K562 (cell line): Measurements from ENCODE around the gene GPR15LG. TPM values are rescaled to one million over a fixed set of nuclear protein-coding genes. Genes with fewer than 3 reads are reported as not detected.

Source experiments
- ATAC-seq: fragments of 200-7000 bp; cut with Tn5 transposase; 3 replicates; pipeline ENCODE4 v1.9.1; 2020; ENCODE audit warnings: moderate library complexity
- BruUV-seq: library from RNA; stranded (reverse); fragments of 400-500 nt; replicated peaks from 2 replicates; lab custom pipeline; 2021; lab: Mats Ljungman, UMichigan
- CTCF ChIA-PET: fragments of 300-600 bp; formaldehyde crosslinking; extraction: SDS; loops from one replicate; lab custom pipeline; 2021; ENCODE audit warnings: low intra/inter-chr PET ratio; lab: Yijun Ruan, JAX
- POLR2A ChIA-PET: fragments of 300-600, 350-650 bp; sonication (Branson Sonifier 250); formaldehyde crosslinking; extraction: SDS; loops from one replicate; lab custom pipeline; 2021; ENCODE audit warnings: antibody characterized with exemption, inconsistent platforms; lab: Yijun Ruan, JAX
- DNase-seq, 4 experiments: peaks; one replicate each; pipeline versions ENCODE4 v3.0.0 to v3.0.0-alpha.2; 2011 to 2018; ENCODE audit warnings: low spot score in 3 of 4, mixed read lengths in 3 of 4; ENCODE audit errors: extremely low read depth in 1 of 4
- FAIRE-seq: peaks from 2 replicates; lab custom pipeline; 2011; peaks lifted over from hg19 to GRCh38; lab: Jason Lieb, UNC
- H2AFZ ChIP-seq: 2 replicates; pipeline ENCODE4 v1.6.0; 2011; ENCODE audit warnings: low read depth, low read length, control low read depth, inconsistent platforms
- H3K27ac ChIP-seq: fragments of 200-600 bp; 3 replicates; pipeline ENCODE4 v1.8.0; 2011; ENCODE audit warnings: low read depth, mild to moderate bottlenecking, control low read depth, inconsistent platforms, low read length, moderate library complexity, mixed read lengths; ENCODE audit errors: extremely low read depth
- H3K27me3 ChIP-seq, 2 experiments: fragments of 300-600 bp in 1 of 2; 2 replicates in 1 of 2; 3 replicates in 1 of 2; pipeline versions ENCODE4 v1.6.0 to v1.8.0; 2011; ENCODE audit warnings: inconsistent platforms in 2 of 2, low read length in 2 of 2, mild to moderate bottlenecking in 1 of 2, mixed read lengths in 1 of 2, moderate library complexity in 1 of 2; ENCODE audit not compliant: control insufficient read depth in 2 of 2, insufficient read depth in 2 of 2
- H3K36me3 ChIP-seq: fragments of 300-600 bp; 3 replicates; pipeline ENCODE4 v1.8.0; 2011; ENCODE audit warnings: mild to moderate bottlenecking, low read length, inconsistent platforms; ENCODE audit not compliant: control insufficient read depth, insufficient read depth
- H3K4me1 ChIP-seq, 2 experiments: fragments of 200-600 bp in 1 of 2; replicated peaks in 1 of 2; 2 replicates in 1 of 2; 3 replicates in 1 of 2; pipeline versions ENCODE4 v1.5.1 to v1.8.0; 2011; ENCODE audit warnings: inconsistent platforms in 2 of 2, low read length in 2 of 2, mild to moderate bottlenecking in 1 of 2, mixed read lengths in 1 of 2, moderate library complexity in 1 of 2; ENCODE audit not compliant: control insufficient read depth in 2 of 2, insufficient read depth in 2 of 2
- H3K4me2 ChIP-seq: 2 replicates; pipeline ENCODE4 v1.6.1; 2011; ENCODE audit warnings: low read length, control low read depth, inconsistent platforms, mixed read lengths; ENCODE audit not compliant: insufficient read depth
- H3K4me3 ChIP-seq: fragments of 200-600 bp; sonication (generic), shearing (Covaris generic); 2 replicates; pipeline ENCODE4 v1.5.1; 2016; ENCODE audit warnings: control low read depth, inconsistent platforms
- H3K79me2 ChIP-seq: fragments of 200-600 bp; 3 replicates; pipeline ENCODE4 v1.8.0; 2011; ENCODE audit warnings: low read length, inconsistent platforms; ENCODE audit not compliant: control insufficient read depth, insufficient read depth
- H3K9ac ChIP-seq, 2 experiments: 2 replicates each; pipeline versions ENCODE4 v1.6.0 to v1.6.1; 2011; ENCODE audit warnings: low read depth in 2 of 2, low read length in 2 of 2, control low read depth in 1 of 2, inconsistent platforms in 1 of 2, mild to moderate bottlenecking in 1 of 2, mixed read lengths in 1 of 2; ENCODE audit not compliant: insufficient read depth in 1 of 2
- H3K9me1 ChIP-seq: one replicate; pipeline ENCODE4 v1.6.0; 2011; ENCODE audit warnings: inconsistent platforms, mild to moderate bottlenecking, low read length, moderate library complexity; ENCODE audit not compliant: control insufficient read depth, insufficient read depth
- H3K9me3 ChIP-seq: replicated peaks from 2 replicates; pipeline ENCODE4 v1.5.1; 2011; ENCODE audit warnings: low read depth, low read length, inconsistent platforms; ENCODE audit not compliant: control insufficient read depth, insufficient read depth
- H4K20me1 ChIP-seq: replicated peaks from 2 replicates; pipeline ENCODE4 v1.6.1; 2011; ENCODE audit warnings: low read length, inconsistent platforms, mixed read lengths; ENCODE audit not compliant: control insufficient read depth, insufficient read depth
- ETV5 ChIP-seq: sonication (generic); formaldehyde crosslinking; IDR thresholded peaks from 2 replicates; pipeline ENCODE4 v1.4.0; 2020; ENCODE audit warnings: low read depth, mild to moderate bottlenecking, missing genetic modification reagents
- GABPB1 ChIP-seq: sonication (generic); formaldehyde crosslinking; IDR thresholded peaks from 2 replicates; pipeline ENCODE4 v1.8.0; 2022; ENCODE audit warnings: mild to moderate bottlenecking, missing genetic modification reagents
- RAD21 ChIP-seq, 2 experiments: fragments of 250-450 bp in 1 of 2; fragments of 450-650 bp in 1 of 2; sonication (Bioruptor Pico) in 1 of 2; formaldehyde crosslinking in 1 of 2; IDR thresholded peaks in 1 of 2; conservative IDR thresholded peaks in 1 of 2; 2 replicates each; pipeline versions ENCODE4 v1.4.0 to v1.8.0; 2020 to 2022; ENCODE audit warnings: mild to moderate bottlenecking in 2 of 2, moderate library complexity in 1 of 2
- TCFL5 ChIP-seq: fragments of 250-450 bp; sonication (Bioruptor Pico); conservative IDR thresholded peaks from 2 replicates; pipeline ENCODE4 v1.6.1; 2021; ENCODE audit warnings: mild to moderate bottlenecking, moderate library complexity, matching md5 sums
- WGBS: fragments of 100-300 bp; shearing (Covaris generic); methylation state at CpG from one replicate; pipeline ENCODE4 v1.1.6; 2016; ENCODE audit warnings: low coverage, mixed read lengths; ENCODE audit not compliant: insufficient coverage; ENCODE audit errors: missing lambda C conversion rate; 5-methylcytosine and 5-hydroxymethylcytosine counted together
- in situ Hi-C: fragments of 300-500 bp; cut with MboI; formaldehyde crosslinking; loops from 4 replicates; pipeline ENCODE4 v1.15.0; 2018; ENCODE audit warnings: inconsistent platforms, mixed read lengths
- intact Hi-C: fragments of 100-400 bp; cut with micrococcal nuclease; formaldehyde crosslinking; loops from 2 replicates; pipeline ENCODE4 v1.14.2; 2022
- polyA plus RNA-seq, 8 experiments: library from polyadenylated mRNA; depleted of rRNA in 4 of 8; stranded (reverse) in 5 of 8; unstranded in 3 of 8; fragments of >200 nt; fragmentation: Nextera tagmentation in 2 of 8; fragmentation: Illumina TruSeq in 1 of 8; extraction: Ambion mirVana in 2 of 8; extraction: Trizol in 1 of 8; gene quantifications; 2 replicates each; pipeline versions ENCODE4 v1.2.1 to v1.2.3, GENCODE V29; 2011 to 2014; ENCODE audit warnings: inconsistent platforms in 1 of 8, missing spikeins in 1 of 8
- total RNA-seq, 7 experiments: library from RNA; depleted of rRNA in 6 of 7; stranded (reverse); fragments of >200 nt in 6 of 7; fragmentation: Illumina TruSeq in 2 of 7; extraction: Trizol in 2 of 7; gene quantifications; 2 replicates each; pipeline versions ENCODE4 v1.2.1 to v1.2.3, GENCODE V29; 2011 to 2021; ENCODE audit warnings: low replicate concordance in 1 of 7
- TF ChIP-seq, protein P1 (sequence below): fragments of 200-800 bp; sonication (Bioruptor generic); IDR thresholded peaks from 2 replicates; pipeline ENCODE4 v1.6.1; 2017; ENCODE audit warnings: missing genetic modification characterization, missing compliant biosample characterization
- TF ChIP-seq, protein P2 (sequence below): fragments of 450-650 bp; IDR thresholded peaks from 2 replicates; pipeline ENCODE4 v1.6.1; 2017; ENCODE audit warnings: antibody characterized with exemption, mild to moderate bottlenecking
- TF ChIP-seq, protein P3 (sequence below), 3 experiments: IDR thresholded peaks in 2 of 3; conservative IDR thresholded peaks in 1 of 3; 2 replicates each; pipeline ENCODE4 v1.5.1; 2011 to 2012; ENCODE audit warnings: low read length in 3 of 3, mild to moderate bottlenecking in 3 of 3, control low read depth in 2 of 3, improper control_type of control experiment in 1 of 3, inconsistent platforms in 1 of 3, low read depth in 1 of 3, mixed read lengths in 1 of 3, moderate library complexity in 1 of 3; ENCODE audit not compliant: insufficient read depth in 2 of 3
- TF ChIP-seq, protein P4 (sequence below): fragments of 450-650 bp; formaldehyde crosslinking; IDR thresholded peaks from 2 replicates; pipeline ENCODE4 v1.4.0; 2022; ENCODE audit warnings: missing genetic modification characterization

Gene GPR15LG
- total and polyA plus RNA-seq, 9 of the 15 experiments (the other 6 are each of a cell fraction or from before 2014, with no cell fraction given), result 0.51 TPM; not detected in 8

DNA sequence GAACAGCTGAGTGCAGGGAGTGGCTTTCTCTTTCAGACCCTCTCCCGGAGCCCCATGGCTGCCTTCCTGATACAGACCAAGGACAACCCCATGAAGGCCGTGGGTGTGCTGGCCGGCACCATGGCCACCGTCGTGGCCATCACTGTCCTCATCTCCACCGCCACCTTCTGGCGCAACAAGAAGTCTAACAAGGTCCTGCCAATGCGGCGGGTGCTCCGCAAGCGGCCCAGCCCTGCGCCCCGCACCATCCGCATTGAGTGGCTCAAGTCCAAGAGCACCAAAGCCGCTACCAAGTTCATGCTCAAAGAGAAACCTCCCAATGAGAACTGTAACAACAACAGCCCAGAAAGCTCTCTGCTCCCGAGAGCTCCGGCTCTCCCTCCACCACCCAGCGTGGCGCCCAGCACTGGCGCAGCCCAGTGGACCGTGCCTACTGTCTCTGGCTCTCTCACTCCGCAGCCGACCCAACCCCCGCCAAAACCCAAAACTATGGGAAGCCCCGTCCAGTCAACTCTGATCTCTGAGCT is 40.5 kb downstream of the GPR15LG start:
- ChIA-PET CTCF (no interaction called here), POLR2A (interaction anchor here (0.6 to 1.4 kb wide), 3 partner anchors 65 to 240 kb away, joined by 3 to 4 read pairs (median 3); no protein-coding TSS in a partner anchor)
- in situ Hi-C loops (no loop called here), intact Hi-C loops (loop anchor here (1.0 kb wide), 2 partner anchors 88 to 323 kb away; no protein-coding TSS in a partner anchor)
- no peak overlapping the region for H3K27ac ChIP-seq
- ATAC-seq (peak; percentile 81), FAIRE-seq (peak; percentile 49), DNase-seq (peak in 1 of 4 experiments; percentile 44)
- peaks cover 6% of the 10 kb centered on the region; the same call in 1 of the 2 replicates for H4K20me1 ChIP-seq
- no peaks in the 10 kb centered on the region for H3K36me3 ChIP-seq
- TF ChIP-seq, protein P1, sequence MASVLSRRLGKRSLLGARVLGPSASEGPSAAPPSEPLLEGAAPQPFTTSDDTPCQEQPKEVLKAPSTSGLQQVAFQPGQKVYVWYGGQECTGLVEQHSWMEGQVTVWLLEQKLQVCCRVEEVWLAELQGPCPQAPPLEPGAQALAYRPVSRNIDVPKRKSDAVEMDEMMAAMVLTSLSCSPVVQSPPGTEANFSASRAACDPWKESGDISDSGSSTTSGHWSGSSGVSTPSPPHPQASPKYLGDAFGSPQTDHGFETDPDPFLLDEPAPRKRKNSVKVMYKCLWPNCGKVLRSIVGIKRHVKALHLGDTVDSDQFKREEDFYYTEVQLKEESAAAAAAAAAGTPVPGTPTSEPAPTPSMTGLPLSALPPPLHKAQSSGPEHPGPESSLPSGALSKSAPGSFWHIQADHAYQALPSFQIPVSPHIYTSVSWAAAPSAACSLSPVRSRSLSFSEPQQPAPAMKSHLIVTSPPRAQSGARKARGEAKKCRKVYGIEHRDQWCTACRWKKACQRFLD (CRISPR knock-in tag), result no peak
- peak in 1 of 2 experiments; percentile 28; a peak in 1 of 4 replicates for TF ChIP-seq RAD21 (CRISPR knock-in tag; conservative IDR thresholded peaks at IDR 0.05 in 1 of 2, IDR thresholded peaks at IDR 0.05 in 1 of 2)
- TF ChIP-seq, protein P2, sequence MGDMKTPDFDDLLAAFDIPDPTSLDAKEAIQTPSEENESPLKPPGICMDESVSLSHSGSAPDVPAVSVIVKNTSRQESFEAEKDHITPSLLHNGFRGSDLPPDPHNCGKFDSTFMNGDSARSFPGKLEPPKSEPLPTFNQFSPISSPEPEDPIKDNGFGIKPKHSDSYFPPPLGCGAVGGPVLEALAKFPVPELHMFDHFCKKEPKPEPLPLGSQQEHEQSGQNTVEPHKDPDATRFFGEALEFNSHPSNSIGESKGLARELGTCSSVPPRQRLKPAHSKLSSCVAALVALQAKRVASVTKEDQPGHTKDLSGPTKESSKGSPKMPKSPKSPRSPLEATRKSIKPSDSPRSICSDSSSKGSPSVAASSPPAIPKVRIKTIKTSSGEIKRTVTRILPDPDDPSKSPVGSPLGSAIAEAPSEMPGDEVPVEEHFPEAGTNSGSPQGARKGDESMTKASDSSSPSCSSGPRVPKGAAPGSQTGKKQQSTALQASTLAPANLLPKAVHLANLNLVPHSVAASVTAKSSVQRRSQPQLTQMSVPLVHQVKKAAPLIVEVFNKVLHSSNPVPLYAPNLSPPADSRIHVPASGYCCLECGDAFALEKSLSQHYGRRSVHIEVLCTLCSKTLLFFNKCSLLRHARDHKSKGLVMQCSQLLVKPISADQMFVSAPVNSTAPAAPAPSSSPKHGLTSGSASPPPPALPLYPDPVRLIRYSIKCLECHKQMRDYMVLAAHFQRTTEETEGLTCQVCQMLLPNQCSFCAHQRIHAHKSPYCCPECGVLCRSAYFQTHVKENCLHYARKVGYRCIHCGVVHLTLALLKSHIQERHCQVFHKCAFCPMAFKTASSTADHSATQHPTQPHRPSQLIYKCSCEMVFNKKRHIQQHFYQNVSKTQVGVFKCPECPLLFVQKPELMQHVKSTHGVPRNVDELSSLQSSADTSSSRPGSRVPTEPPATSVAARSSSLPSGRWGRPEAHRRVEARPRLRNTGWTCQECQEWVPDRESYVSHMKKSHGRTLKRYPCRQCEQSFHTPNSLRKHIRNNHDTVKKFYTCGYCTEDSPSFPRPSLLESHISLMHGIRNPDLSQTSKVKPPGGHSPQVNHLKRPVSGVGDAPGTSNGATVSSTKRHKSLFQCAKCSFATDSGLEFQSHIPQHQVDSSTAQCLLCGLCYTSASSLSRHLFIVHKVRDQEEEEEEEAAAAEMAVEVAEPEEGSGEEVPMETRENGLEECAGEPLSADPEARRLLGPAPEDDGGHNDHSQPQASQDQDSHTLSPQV, result no peak
- no peak for TF ChIP-seq GABPB1 (CRISPR knock-in tag)
- TF ChIP-seq TCFL5 (CRISPR knock-in tag), result no peak
- TF ChIP-seq, protein P3, sequence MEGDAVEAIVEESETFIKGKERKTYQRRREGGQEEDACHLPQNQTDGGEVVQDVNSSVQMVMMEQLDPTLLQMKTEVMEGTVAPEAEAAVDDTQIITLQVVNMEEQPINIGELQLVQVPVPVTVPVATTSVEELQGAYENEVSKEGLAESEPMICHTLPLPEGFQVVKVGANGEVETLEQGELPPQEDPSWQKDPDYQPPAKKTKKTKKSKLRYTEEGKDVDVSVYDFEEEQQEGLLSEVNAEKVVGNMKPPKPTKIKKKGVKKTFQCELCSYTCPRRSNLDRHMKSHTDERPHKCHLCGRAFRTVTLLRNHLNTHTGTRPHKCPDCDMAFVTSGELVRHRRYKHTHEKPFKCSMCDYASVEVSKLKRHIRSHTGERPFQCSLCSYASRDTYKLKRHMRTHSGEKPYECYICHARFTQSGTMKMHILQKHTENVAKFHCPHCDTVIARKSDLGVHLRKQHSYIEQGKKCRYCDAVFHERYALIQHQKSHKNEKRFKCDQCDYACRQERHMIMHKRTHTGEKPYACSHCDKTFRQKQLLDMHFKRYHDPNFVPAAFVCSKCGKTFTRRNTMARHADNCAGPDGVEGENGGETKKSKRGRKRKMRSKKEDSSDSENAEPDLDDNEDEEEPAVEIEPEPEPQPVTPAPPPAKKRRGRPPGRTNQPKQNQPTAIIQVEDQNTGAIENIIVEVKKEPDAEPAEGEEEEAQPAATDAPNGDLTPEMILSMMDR (IDR thresholded peaks at IDR 0.05 in 2 of 3, conservative IDR thresholded peaks at IDR 0.05 in 1 of 3; ENCODE audit: insufficient read depth in 2 of 3, low read depth in 1 of 3, low read length in 3 of 3), result peak in 1 of 3 experiments; percentile 34; a peak in 2 of 6 replicates
- no peak for TF ChIP-seq ETV5 (CRISPR knock-in tag)
- TF ChIP-seq, protein P4, sequence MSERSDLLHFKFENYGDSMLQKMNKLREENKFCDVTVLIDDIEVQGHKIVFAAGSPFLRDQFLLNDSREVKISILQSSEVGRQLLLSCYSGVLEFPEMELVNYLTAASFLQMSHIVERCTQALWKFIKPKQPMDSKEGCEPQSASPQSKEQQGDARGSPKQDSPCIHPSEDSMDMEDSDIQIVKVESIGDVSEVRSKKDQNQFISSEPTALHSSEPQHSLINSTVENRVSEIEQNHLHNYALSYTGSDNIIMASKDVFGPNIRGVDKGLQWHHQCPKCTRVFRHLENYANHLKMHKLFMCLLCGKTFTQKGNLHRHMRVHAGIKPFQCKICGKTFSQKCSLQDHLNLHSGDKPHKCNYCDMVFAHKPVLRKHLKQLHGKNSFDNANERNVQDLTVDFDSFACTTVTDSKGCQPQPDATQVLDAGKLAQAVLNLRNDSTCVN (CRISPR knock-in tag), result no peak
- peaks cover 0 to 34% of the 10 kb centered on the region in 2 experiments; a peak in 3 of 5 replicates for H3K27me3 ChIP-seq
- no peaks in the 10 kb centered on the region for H3K9me3 ChIP-seq
- H3K9me1 ChIP-seq, result no peaks in the 10 kb centered on the region
- H3K79me2 ChIP-seq, result no peaks in the 10 kb centered on the region
- H3K4me1 ChIP-seq, result peaks cover 0 to 6% of the 10 kb centered on the region in 2 experiments; a peak in 2 of 5 replicates
- no peak overlapping the region for H3K4me3 ChIP-seq
- no TSS peak for BruUV-seq
- peak overlapping the region; percentile 24; the same call in 1 of the 2 replicates for H2AFZ ChIP-seq
- H3K9ac ChIP-seq, result no peak overlapping the region
- 11% methylated on average over 24 of the region's 25 CpGs for WGBS
- peak overlapping the region; percentile 22; the same call in 1 of the 2 replicates for H3K4me2 ChIP-seq
